Measurements from ENCODE around the gene MARK1.

GRCh38 chr1:220563564-220563963 is 35.6 kb downstream of the MARK1 start:
- TF ChIP-seq, protein P1, sequence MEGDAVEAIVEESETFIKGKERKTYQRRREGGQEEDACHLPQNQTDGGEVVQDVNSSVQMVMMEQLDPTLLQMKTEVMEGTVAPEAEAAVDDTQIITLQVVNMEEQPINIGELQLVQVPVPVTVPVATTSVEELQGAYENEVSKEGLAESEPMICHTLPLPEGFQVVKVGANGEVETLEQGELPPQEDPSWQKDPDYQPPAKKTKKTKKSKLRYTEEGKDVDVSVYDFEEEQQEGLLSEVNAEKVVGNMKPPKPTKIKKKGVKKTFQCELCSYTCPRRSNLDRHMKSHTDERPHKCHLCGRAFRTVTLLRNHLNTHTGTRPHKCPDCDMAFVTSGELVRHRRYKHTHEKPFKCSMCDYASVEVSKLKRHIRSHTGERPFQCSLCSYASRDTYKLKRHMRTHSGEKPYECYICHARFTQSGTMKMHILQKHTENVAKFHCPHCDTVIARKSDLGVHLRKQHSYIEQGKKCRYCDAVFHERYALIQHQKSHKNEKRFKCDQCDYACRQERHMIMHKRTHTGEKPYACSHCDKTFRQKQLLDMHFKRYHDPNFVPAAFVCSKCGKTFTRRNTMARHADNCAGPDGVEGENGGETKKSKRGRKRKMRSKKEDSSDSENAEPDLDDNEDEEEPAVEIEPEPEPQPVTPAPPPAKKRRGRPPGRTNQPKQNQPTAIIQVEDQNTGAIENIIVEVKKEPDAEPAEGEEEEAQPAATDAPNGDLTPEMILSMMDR (conservative IDR thresholded peaks at IDR 0.05; ENCODE audit: low read depth, low read length): no peak
- no peak for TF ChIP-seq EZH2 (IDR thresholded peaks at IDR 0.05; ENCODE audit: low read length, unreplicated experiment)
